GM12874 (cell line): Measurements from ENCODE around the gene SLC25A40.
A peak's percentile ranks its signal among the peaks of the same experiment; 100 is the strongest.

Experiments used
- CTCF ChIP-seq: IDR thresholded peaks from 2 replicates; pipeline ENCODE4 v1.5.1; 2011; ENCODE audit warnings: low read depth, mild to moderate bottlenecking, control low read depth, low read length, moderate library complexity; ENCODE audit not compliant: insufficient read depth

Gene SLC25A40

GRCh38 chr7:87810130-87810529 is 66.0 kb downstream of the SLC25A40 start:
- TF ChIP-seq CTCF: no peak

GRCh38 chr7:87806150-87806549 is 70.0 kb downstream of the SLC25A40 start:
- no peak for TF ChIP-seq CTCF

DNA sequence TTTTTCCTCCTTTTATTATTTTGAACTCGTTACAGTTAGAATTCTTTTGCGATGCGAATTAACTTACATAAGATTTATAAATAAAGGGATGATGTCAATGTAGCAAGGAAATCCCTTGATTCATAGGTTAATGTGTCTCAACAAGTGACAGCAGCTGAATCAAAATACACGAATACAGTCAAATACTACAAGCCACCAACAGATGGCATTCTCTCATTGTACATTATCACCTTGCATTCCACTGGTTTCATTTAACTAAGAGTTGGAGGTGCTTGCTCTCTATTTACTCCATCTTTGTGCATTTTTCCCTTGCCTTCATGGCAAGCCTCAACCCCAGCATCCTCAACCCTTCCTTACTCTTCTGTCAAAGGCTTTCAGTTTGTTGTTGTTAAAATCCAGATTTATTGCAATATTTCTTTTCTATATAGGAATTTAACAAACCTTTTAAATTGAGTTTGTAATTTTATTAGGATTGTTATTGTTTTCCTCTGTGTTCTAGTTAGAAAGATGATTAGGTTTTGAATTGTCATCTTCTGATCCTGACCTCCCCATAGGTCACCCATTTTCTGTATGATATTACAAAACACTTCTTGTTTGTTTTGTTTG is 78.3 kb downstream of the SLC25A40 start:
- TF ChIP-seq CTCF: peak; percentile 58

GRCh38 chr7:87797395-87797794 is 78.8 kb downstream of the SLC25A40 start:
- TF ChIP-seq CTCF: no peak

GRCh38 chr7:87785368-87785995 is 90.7 kb downstream of the SLC25A40 start:
- no peak for TF ChIP-seq CTCF

- no peak for TF ChIP-seq CTCF
Observed at GRCh38 chr7:87784424-87784823, 91.7 kb downstream of the SLC25A40 start.
